T-cell (primary cell): ENCODE data around the gene CABLES2. TPM values are rescaled to one million over a fixed set of nuclear protein-coding genes. Genes with fewer than 3 reads are reported as not detected.

Source experiments
- ATAC-seq, 4 experiments: fragments of 200-7000 bp in 3 of 4; fragments of 150-1000 bp in 1 of 4; cut with Tn5 transposase; replicated peaks in 1 of 4; 1 replicate in 3 of 4; 2 replicates in 1 of 4; pipeline ENCODE4 v1.10.0; 2021; ENCODE audit warnings: moderate library complexity in 3 of 4, mild to moderate bottlenecking in 2 of 4, moderate number of reproducible peaks in 1 of 4
- CTCF ChIA-PET, 2 donors: fragments of 300-600 bp; sonication (Branson Sonifier 250); formaldehyde crosslinking; loops; one replicate each; lab custom pipeline; 2022; ENCODE audit warnings: antibody characterized with exemption in 2 of 2; lab: Charles Lee
- POLR2A ChIA-PET, 2 donors: fragments of 300-600 bp; sonication (Branson Sonifier 250); formaldehyde crosslinking; loops; one replicate each; lab custom pipeline; 2022; ENCODE audit warnings: antibody characterized with exemption in 2 of 2; lab: Charles Lee
- DNase-seq, 35 experiments: peaks; one replicate each; pipeline versions ENCODE4 v3.0.0 to v3.0.0-alpha.2; 2013 to 2023
- H3K27ac ChIP-seq: one replicate; pipeline ENCODE4 v1.5.1; 2013; ENCODE audit warnings: low read length
- H3K27me3 ChIP-seq, 2 experiments: replicated peaks in 1 of 2; 1 replicate in 1 of 2; 2 replicates in 1 of 2; pipeline versions ENCODE4 v1.6.1 to v1.7.0; 2013; ENCODE audit warnings: low read length in 1 of 2, mixed read lengths in 1 of 2; ENCODE audit not compliant: control insufficient read depth in 2 of 2, insufficient read depth in 2 of 2; ENCODE audit errors: extremely low read depth in 1 of 2
- H3K36me3 ChIP-seq, 2 donors: 1 replicate in 1 of 2; 2 replicates in 1 of 2; pipeline versions ENCODE4 v1.6.1 to v1.7.0; 2013; ENCODE audit warnings: low read length in 1 of 2; ENCODE audit not compliant: control insufficient read depth in 2 of 2, insufficient read depth in 1 of 2; ENCODE audit errors: extremely low read depth in 1 of 2
- H3K4me1 ChIP-seq, 2 experiments: 1 replicate in 1 of 2; 2 replicates in 1 of 2; pipeline versions ENCODE4 v1.6.1 to v1.7.0; 2013; ENCODE audit warnings: low read length in 2 of 2, mixed read lengths in 1 of 2; ENCODE audit not compliant: insufficient read depth in 2 of 2, control insufficient read depth in 1 of 2; ENCODE audit errors: extremely low read depth in 1 of 2
- H3K4me3 ChIP-seq, 2 donors: 1 replicate in 1 of 2; 2 replicates in 1 of 2; pipeline versions ENCODE4 v1.5.1 to v1.7.0; 2013; ENCODE audit warnings: mild to moderate bottlenecking in 2 of 2, low read length in 1 of 2, moderate library complexity in 1 of 2; ENCODE audit not compliant: control insufficient read depth in 1 of 2; ENCODE audit errors: extremely low read depth in 1 of 2
- H3K9me3 ChIP-seq: 2 replicates; pipeline ENCODE4 v1.7.0; 2013
- H3K27ac Mint-ChIP-seq, 2 donors: one replicate each; pipeline ENCODE4 v1.8.0; 2020 to 2021; ENCODE audit warnings: mild to moderate bottlenecking in 2 of 2, mixed read lengths in 2 of 2
- H3K27me3 Mint-ChIP-seq, 2 donors: one replicate each; pipeline ENCODE4 v1.8.0; 2021 to 2022; ENCODE audit warnings: mixed read lengths in 2 of 2
- H3K36me3 Mint-ChIP-seq: one replicate; pipeline ENCODE4 v1.8.0; 2021; ENCODE audit warnings: mixed read lengths
- H3K4me1 Mint-ChIP-seq, 3 donors: one replicate each; pipeline ENCODE4 v1.8.0; 2020 to 2022; ENCODE audit warnings: mixed read lengths in 3 of 3, mild to moderate bottlenecking in 1 of 3
- H3K4me3 Mint-ChIP-seq, 3 donors: one replicate each; pipeline ENCODE4 v1.8.0; 2020 to 2022; ENCODE audit warnings: mild to moderate bottlenecking in 3 of 3, mixed read lengths in 3 of 3, moderate library complexity in 3 of 3
- H3K9me3 Mint-ChIP-seq, 3 donors: one replicate each; pipeline ENCODE4 v1.8.0; 2020 to 2022; ENCODE audit warnings: mixed read lengths in 3 of 3
- WGBS: methylation state at CpG from one replicate; pipeline ENCODE4 v1.1.5; 2013; ENCODE audit warnings: missing lambda C conversion rate; ENCODE audit not compliant: insufficient coverage; 5-methylcytosine and 5-hydroxymethylcytosine counted together
- total RNA-seq, 35 experiments: library from RNA in 6 of 35; stranded (reverse) in 6 of 35; fragments of 120-200 nt in 1 of 35; gene quantifications; one replicate each; pipeline versions ENCODE4 v1.2.1 to v1.2.4 and lab custom pipeline; 2013 to 2026

CABLES2 gene
- total RNA-seq, 5 donors from 2014 or later (not counting 1 experiment from before 2014, with no cell fraction given): 4.3 to 6.8 (median 5.6) TPM

- Mint-ChIP-seq H3K27me3 (peaks cover 20 to 44% of the 10 kb centered on the region in 2 donors), H3K36me3 (no peaks in the 10 kb centered on the region), H3K4me3 (peak overlapping the region in 2 of 3 donors; percentile 28 to 40), H3K27ac (no peak overlapping the region), H3K4me1 (peaks cover 0 to 9% (median 2%) of the 10 kb centered on the region in 3 donors), H3K9me3 (no peaks in the 10 kb centered on the region)
- ATAC-seq: no peak
- H3K27me3 ChIP-seq: peaks cover 6 to 87% of the 10 kb centered on the region in 2 experiments
- CTCF ChIA-PET: no interaction called here
- 36% methylated on average over 5 of the region's 10 CpGs for WGBS
- no peaks in the 10 kb centered on the region for H3K36me3 ChIP-seq
- H3K27ac ChIP-seq: no peak overlapping the region
- no peaks in the 10 kb centered on the region for H3K9me3 ChIP-seq
- no peak for DNase-seq
- POLR2A ChIA-PET: no interaction called here
- peaks cover 0 to 25% of the 10 kb centered on the region in 2 experiments for H3K4me1 ChIP-seq
- H3K4me3 ChIP-seq: peak overlapping the region in 1 of 2 donors; percentile 15
Observed at GRCh38 chr20:62365814-62366369, 41.2 kb downstream of the CABLES2 start.

- no peak for DNase-seq
Observed at GRCh38 chr20:62364911-62365736, 42.0 kb downstream of the CABLES2 start.

GRCh38 chr20:62363920-62364851 lies 42.9 kb downstream of the CABLES2 start:
- POLR2A ChIA-PET: no interaction called here
- CTCF ChIA-PET: no interaction called here
- Mint-ChIP-seq H3K36me3 (no peaks in the 10 kb centered on the region), H3K4me3 (no peak overlapping the region), H3K4me1 (peaks cover 0 to 7% (median 2%) of the 10 kb centered on the region in 3 donors), H3K9me3 (no peaks in the 10 kb centered on the region), H3K27me3 (peaks cover 16 to 40% of the 10 kb centered on the region in 2 donors), H3K27ac (no peak overlapping the region)
- H3K27ac ChIP-seq: no peak overlapping the region
- DNase-seq (no peak), ATAC-seq (no peak)
- 79% methylated on average over 20 of the region's 22 CpGs for WGBS
- H3K4me3 ChIP-seq: no peak overlapping the region
- peaks cover 0 to 25% of the 10 kb centered on the region in 2 experiments for H3K4me1 ChIP-seq
- H3K9me3 ChIP-seq: no peaks in the 10 kb centered on the region
- H3K27me3 ChIP-seq: peaks cover 6 to 77% of the 10 kb centered on the region in 2 experiments
- no peaks in the 10 kb centered on the region for H3K36me3 ChIP-seq

More at GRCh38 chr20:62364911-62365736, 42.0 kb downstream of the CABLES2 start:
- Histone ChIP-seq H3K27me3 (peaks cover 6 to 80% of the 10 kb centered on the region in 2 experiments), H3K9me3 (no peaks in the 10 kb centered on the region), H3K4me3 (no peak overlapping the region), H3K4me1 (peaks cover 0 to 25% of the 10 kb centered on the region in 2 experiments), H3K27ac (no peak overlapping the region), H3K36me3 (no peaks in the 10 kb centered on the region)
- POLR2A ChIA-PET: no interaction called here
- no peak for ATAC-seq
- H3K4me1 Mint-ChIP-seq: peaks cover 0 to 9% (median 2%) of the 10 kb centered on the region in 3 donors
- peaks cover 20 to 44% of the 10 kb centered on the region in 2 donors for H3K27me3 Mint-ChIP-seq
- no peak overlapping the region for H3K27ac Mint-ChIP-seq
- 79% methylated on average over 27 of the region's 27 CpGs for WGBS
- H3K9me3 Mint-ChIP-seq: no peaks in the 10 kb centered on the region
- no peaks in the 10 kb centered on the region for H3K36me3 Mint-ChIP-seq
- H3K4me3 Mint-ChIP-seq: peak overlapping the region; percentile 17 to 53 (median 40)
- CTCF ChIA-PET: no interaction called here

GRCh38 chr20:62362991-62363919 lies 43.8 kb downstream of the CABLES2 start:
- Mint-ChIP-seq H3K4me3 (no peak overlapping the region), H3K9me3 (no peaks in the 10 kb centered on the region), H3K27ac (no peak overlapping the region), H3K4me1 (peaks cover 0 to 5% (median under 1%) of the 10 kb centered on the region in 3 donors), H3K27me3 (peaks cover 16 to 33% of the 10 kb centered on the region in 2 donors), H3K36me3 (no peaks in the 10 kb centered on the region)
- ChIA-PET CTCF (no interaction called here), POLR2A (no interaction called here)
- H3K4me1 ChIP-seq: peaks cover 0 to 20% of the 10 kb centered on the region in 2 experiments
- DNase-seq: no peak
- H3K27me3 ChIP-seq: peaks cover 6 to 77% of the 10 kb centered on the region in 2 experiments
- no peak overlapping the region for H3K27ac ChIP-seq
- H3K36me3 ChIP-seq: no peaks in the 10 kb centered on the region
- H3K4me3 ChIP-seq: no peak overlapping the region
- no peaks in the 10 kb centered on the region for H3K9me3 ChIP-seq
- ATAC-seq: no peak
- 69% methylated on average over 15 of the region's 20 CpGs for WGBS

- H3K27me3 Mint-ChIP-seq: peaks cover 16 to 28% of the 10 kb centered on the region in 2 donors
- H3K36me3 ChIP-seq: no peaks in the 10 kb centered on the region
- POLR2A ChIA-PET: no interaction called here
- 57% methylated on average over 7 of the region's 13 CpGs for WGBS
- peaks cover 6 to 77% of the 10 kb centered on the region in 2 experiments for H3K27me3 ChIP-seq
- no peak overlapping the region for H3K27ac Mint-ChIP-seq
- H3K9me3 ChIP-seq: no peaks in the 10 kb centered on the region
- peaks cover 0 to under 1% (median 0%) of the 10 kb centered on the region in 3 donors for H3K4me1 Mint-ChIP-seq
- peaks cover 0 to 13% of the 10 kb centered on the region in 2 experiments for H3K4me1 ChIP-seq
- ATAC-seq: no peak
- no peak for DNase-seq
- CTCF ChIA-PET: no interaction called here
- no peaks in the 10 kb centered on the region for H3K9me3 Mint-ChIP-seq
- no peak overlapping the region for H3K27ac ChIP-seq
- no peak overlapping the region for H3K4me3 Mint-ChIP-seq
- H3K4me3 ChIP-seq: no peak overlapping the region
- H3K36me3 Mint-ChIP-seq: no peaks in the 10 kb centered on the region
Observed at GRCh38 chr20:62362590-62362940, 44.5 kb downstream of the CABLES2 start.
